Hepatocyte (in vitro differentiated cells): ENCODE results near the gene STIMATE.

ENCODE experiments used
- EZH2 ChIP-seq: fragments of 200-600 bp; sonication (generic); IDR thresholded peaks from 2 replicates; pipeline ENCODE4 v1.6.1; 2016; ENCODE audit warnings: antibody characterized with exemption, mild to moderate bottlenecking, borderline replicate concordance
- TF ChIP-seq, protein P1 (sequence below): fragments of 200-600 bp; sonication (generic); IDR thresholded peaks from 2 replicates; pipeline ENCODE4 v1.5.1; 2016; ENCODE audit warnings: antibody characterized with exemption, mild to moderate bottlenecking; ENCODE audit not compliant: poor library complexity

DNA sequence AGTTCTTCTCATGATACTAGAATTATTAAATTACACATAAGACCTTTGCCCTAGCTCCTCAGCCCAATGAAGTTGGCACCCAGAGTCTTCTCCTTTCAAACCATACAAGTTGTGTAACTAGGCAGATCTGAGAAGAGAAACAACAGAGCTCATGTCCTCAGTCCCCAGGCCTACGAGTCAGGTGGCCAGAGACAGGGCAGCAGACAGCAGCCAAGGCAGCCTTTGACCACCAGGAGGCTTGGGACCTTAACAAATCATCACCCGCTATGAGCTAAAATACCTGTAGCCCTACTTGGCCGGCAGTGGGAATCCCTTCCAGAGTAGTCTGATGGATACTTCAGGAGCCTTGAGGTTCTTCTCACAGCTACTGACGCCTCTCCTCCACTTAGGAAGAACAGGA, 18.3 kb downstream of the STIMATE start:
- TF ChIP-seq, protein P1, sequence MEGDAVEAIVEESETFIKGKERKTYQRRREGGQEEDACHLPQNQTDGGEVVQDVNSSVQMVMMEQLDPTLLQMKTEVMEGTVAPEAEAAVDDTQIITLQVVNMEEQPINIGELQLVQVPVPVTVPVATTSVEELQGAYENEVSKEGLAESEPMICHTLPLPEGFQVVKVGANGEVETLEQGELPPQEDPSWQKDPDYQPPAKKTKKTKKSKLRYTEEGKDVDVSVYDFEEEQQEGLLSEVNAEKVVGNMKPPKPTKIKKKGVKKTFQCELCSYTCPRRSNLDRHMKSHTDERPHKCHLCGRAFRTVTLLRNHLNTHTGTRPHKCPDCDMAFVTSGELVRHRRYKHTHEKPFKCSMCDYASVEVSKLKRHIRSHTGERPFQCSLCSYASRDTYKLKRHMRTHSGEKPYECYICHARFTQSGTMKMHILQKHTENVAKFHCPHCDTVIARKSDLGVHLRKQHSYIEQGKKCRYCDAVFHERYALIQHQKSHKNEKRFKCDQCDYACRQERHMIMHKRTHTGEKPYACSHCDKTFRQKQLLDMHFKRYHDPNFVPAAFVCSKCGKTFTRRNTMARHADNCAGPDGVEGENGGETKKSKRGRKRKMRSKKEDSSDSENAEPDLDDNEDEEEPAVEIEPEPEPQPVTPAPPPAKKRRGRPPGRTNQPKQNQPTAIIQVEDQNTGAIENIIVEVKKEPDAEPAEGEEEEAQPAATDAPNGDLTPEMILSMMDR: no peak
- no peak for TF ChIP-seq EZH2
